ENCODE results near the gene ZBTB40.
A peak's percentile ranks its signal among the peaks of the same experiment; 100 is the strongest.

The ZBTB40 gene

GRCh38 chr1:22436948-22437347, 14.7 kb upstream of the ZBTB40 start:
- DNase-seq, result no peak

GRCh38 chr1:22437573-22437972, 14.1 kb upstream of the ZBTB40 start:
- no peak for DNase-seq

- no peak for DNase-seq
Measured at GRCh38 chr1:22440582-22440981, 11.1 kb upstream of the ZBTB40 start.

DNA sequence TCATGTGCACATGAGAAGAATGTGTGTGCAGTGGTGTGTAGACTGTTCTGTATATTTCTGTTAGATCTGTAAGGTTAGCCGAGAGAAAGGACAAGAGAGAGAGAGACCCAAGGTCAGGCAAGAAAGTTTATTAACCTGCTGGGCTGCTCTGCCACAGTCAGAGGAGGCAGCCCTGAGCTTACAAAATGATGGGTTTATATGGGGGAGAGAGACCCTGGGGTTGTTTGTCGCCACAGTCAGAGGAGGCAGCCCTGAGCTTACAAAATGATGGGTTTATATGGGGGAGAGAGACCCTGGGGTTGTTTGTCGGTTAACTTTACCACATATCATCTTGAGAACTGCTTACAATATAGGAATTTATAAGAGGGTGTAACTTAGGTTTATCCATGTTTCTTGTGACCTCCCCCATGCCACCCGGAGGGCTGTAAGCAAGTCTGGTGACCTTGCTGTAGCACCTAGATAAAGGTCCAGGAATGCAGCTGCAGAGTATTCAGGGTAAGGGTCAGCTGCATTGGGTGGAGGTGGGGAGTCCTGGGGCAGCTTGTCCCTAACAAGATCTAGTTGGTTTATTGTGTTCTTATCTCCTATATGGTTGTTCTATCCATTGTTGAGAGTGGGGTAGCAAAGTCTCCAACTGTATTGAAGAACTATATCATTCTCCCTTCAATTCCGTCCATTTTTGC, 9.3 kb upstream of the ZBTB40 start:
- DNase-seq, result no peak

- no peak for DNase-seq
Measured at GRCh38 chr1:22443332-22443731, 8.3 kb upstream of the ZBTB40 start.

DNA sequence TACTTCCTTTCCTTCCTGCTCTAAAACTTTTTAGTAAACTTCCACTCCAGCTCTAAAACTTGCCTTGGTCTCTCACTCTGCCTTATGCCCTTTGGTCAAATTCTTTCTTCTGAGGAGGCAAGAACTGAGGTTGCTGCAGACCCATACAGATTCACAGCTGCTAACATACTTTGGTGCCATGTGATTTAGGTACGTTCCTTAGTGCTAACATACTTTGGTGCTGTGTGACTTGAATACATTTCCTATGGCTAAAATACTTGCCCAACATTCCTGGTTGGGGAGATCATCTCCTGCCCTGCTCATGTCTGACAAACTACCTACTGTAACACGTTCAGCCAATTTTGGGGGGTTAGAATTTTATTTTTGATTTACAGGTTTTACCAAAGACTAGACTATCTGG, 6.8 kb upstream of the ZBTB40 start:
- DNase-seq, result no peak

GRCh38 chr1:22447621-22448111, 4.0 kb upstream of the ZBTB40 start:
- no peak for DNase-seq

DNA sequence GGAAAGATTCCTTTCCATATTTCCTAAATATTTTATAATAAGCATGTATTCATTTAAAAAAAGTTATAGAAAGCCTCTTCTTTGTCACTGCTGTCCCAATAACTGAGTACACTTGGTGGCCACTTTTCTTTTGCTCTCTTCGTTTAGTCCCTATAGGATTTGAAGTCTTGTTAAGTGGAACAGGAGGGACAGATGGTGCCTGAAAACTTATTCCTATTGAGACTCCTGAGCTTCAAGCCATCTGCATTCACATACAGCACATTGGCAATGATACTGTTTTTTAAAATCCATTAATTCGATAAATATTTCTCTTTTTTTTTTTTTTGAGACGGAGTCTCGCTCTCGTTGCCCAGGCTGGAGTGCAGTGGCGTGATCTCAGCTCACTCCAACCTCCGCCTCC, 2.0 kb upstream of the ZBTB40 start:
- no peak for DNase-seq

GRCh38 chr1:22450351-22451021, 1.2 kb upstream of the ZBTB40 start:
- no peak for DNase-seq

- DNase-seq, result peak; percentile 10
Measured at GRCh38 chr1:22452481-22452957, 868 bp downstream of the ZBTB40 start.

DNA sequence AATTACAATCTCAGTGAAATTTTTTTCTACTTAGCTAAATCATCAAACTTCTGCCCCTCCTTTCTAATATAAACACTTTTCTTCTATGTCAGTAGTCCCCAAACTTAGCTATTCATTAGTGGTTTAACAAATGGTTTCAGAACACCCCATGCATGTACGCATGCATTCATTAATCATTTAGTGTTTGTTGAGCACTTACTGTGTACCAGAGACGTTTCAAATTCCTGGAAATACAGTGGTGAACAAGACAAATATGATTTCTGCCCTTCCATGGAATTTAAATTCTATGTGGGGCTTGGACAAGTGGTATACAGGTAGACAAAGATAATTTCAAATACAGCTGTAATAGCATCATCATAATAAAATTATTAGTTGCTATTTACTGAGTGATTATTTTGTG, 1.5 kb downstream of the ZBTB40 start:
- DNase-seq, result no peak

- DNase-seq, result no peak
Measured at GRCh38 chr1:22454476-22455056, 2.9 kb downstream of the ZBTB40 start.

DNA sequence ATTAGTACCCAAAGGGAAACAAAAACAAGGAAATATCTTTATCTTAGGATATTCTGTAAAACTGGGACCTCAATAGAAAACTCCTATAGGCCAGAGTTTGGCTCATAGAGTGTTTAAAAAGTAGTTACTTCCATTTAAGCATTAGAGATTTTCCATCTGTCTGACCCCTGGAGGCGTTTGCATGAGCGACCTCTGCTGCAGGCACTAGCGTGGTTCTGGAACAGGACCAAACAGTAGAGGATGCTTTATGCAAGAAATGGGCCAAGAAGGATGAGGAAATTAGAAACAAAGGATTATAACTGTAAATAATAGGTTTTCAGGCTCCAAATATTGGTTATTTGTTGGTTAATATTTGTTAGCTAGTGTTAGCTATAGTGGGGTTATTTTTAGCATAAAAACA, 5.7 kb downstream of the ZBTB40 start:
- no peak for DNase-seq

- DNase-seq, result no peak
Measured at GRCh38 chr1:22457836-22458235, 6.2 kb downstream of the ZBTB40 start.

- DNase-seq, result no peak
Measured at GRCh38 chr1:22461100-22461499, 9.4 kb downstream of the ZBTB40 start.

- no peak for DNase-seq
Measured at GRCh38 chr1:22461678-22462527, 10.3 kb downstream of the ZBTB40 start.

DNA sequence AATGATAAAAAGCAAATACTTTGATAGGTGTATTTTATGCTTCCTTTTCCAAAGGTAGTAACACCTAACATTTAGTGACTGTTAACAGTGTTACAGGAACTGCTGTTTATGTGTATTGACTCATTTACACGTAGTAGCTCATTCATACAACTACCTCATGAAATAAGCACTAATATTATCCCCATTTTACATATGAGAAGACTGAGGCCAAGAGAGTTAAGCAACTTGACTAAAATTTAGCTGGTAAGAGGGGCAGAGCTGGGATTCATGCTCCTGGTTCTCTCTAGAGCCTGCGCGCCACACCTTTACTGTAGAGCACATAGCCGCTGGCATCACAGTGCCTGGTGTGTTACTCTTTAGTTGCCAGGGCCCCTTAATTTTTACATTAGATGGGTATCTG, 11.3 kb downstream of the ZBTB40 start:
- DNase-seq, result no peak

DNA sequence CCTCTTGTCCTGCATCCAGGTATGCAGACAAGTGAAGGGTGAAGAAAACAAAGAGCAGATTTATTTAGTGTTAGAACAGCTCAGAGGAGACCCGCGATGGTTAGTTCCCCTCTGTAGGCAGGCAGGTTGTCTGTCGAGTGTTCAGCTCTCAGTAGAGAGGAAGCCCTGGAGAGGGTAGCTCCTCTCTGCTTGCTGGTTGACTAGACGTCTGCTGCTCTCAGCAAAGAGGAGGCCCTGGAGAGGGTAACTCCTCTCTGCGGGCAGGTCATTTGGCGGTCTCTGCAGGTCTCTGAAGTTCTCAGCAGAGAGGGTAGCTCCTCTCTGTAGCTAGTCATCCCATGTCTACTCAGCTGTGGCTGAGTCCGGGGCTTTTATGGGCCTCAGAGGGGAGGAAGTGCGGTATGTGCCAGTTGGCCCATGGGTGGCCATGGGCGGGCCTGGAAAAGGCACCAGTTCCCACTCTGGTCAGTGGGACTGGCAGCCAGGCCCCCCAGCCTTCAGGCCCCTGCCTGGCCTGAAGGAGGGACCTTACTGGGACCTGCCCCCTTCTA, 13.4 kb downstream of the ZBTB40 start:
- no peak for DNase-seq

- DNase-seq, result no peak
Measured at GRCh38 chr1:22465671-22466070, 14.0 kb downstream of the ZBTB40 start.

DNA sequence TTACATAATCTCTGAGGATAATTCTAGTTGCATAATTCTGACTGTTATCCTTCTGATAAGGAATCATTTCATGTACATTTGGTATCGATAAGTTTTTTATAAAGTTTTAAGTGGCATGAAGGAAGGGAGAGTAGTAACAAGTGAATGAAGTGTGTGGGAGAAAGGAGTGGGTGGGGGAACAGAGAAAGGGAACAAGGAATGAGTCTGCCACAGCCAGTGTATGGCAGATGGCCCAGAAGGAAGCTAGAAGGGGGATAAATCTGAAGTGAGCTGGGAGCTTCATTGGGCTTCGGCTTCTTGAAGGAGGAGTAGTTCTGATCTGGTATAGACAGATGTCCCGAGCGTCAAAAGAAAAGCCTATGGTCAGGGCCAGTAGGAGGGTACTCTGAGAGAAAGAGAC, 18.6 kb downstream of the ZBTB40 start:
- DNase-seq, result no peak

GRCh38 chr1:22471078-22471477, 19.4 kb downstream of the ZBTB40 start:
- no peak for DNase-seq

- DNase-seq, result no peak
Measured at GRCh38 chr1:22471610-22472009, 20.0 kb downstream of the ZBTB40 start.

DNA sequence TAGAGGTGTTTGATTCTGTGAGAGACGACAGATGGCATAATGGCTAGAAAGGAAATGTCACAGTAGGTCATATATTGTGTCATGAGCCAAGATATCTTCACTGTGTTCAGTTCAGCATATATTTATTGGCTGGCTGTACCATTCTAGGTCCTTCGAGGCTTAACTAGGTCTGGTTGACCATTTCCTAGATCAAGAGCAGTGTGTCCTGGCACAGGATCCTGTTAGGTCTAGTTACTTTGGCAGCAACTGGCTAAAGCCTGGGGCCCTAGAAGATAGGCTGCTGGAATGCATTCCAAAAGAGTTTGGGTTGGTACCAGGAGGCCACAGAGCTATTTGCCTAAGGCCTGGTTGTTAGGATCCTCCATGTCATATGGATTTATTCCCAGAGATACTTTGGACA, 20.9 kb downstream of the ZBTB40 start:
- DNase-seq, result no peak
